ENCODE measurements around the gene KCNJ13. TPM values are rescaled to one million over a fixed set of nuclear protein-coding genes. Genes with fewer than 3 reads are reported as not detected.

Gene KCNJ13
- total RNA-seq, 4 donors from 2014 or later, result not detected

GRCh38 chr2:232757905-232758304, 18.5 kb downstream of the KCNJ13 start:
- H3K4me3 ChIP-seq, result no peak overlapping the region
- WGBS, 2 donors (ENCODE audit: low coverage in 1 of 2), result 55 to 82% methylated on average over 2 of the region's 2 CpGs
- H3K36me3 ChIP-seq, result peaks cover 0 to 27% (median 9%) of the 10 kb centered on the region in 4 donors
- H3K4me1 ChIP-seq, result no peaks in the 10 kb centered on the region
- in situ Hi-C loops (cut with MboI; ENCODE audit: low pct_ligation_motif_present in 1 of 4, low pct_unique_long_range_greater_than_20kb in 1 of 4, low sequenced_read_pairs in 3 of 4) (no loop called here), intact Hi-C loops (cut with DNase I; ENCODE audit: low total_unique reads) (no loop called here)
- no peak for TF ChIP-seq CTCF (IDR thresholded peaks at IDR 0.05)
- no peak for TF ChIP-seq EP300 (IDR thresholded peaks at IDR 0.05; ENCODE audit: low read depth)
- TF ChIP-seq POLR2A (IDR thresholded peaks at IDR 0.05), result no peak
- no peak for TF ChIP-seq POLR2AphosphoS5 (IDR thresholded peaks at IDR 0.05)
- H3K9me3 ChIP-seq, result no peaks in the 10 kb centered on the region
- no peak for DNase-seq
- no peak overlapping the region for H3K27ac ChIP-seq
- H3K27me3 ChIP-seq, result no peaks in the 10 kb centered on the region

GRCh38 chr2:232750135-232750671, 26.2 kb downstream of the KCNJ13 start:
- in situ Hi-C loops (cut with MboI; ENCODE audit: low pct_ligation_motif_present in 1 of 4, low pct_unique_long_range_greater_than_20kb in 1 of 4, low sequenced_read_pairs in 3 of 4), result no loop called here
- H3K27me3 ChIP-seq, result no peaks in the 10 kb centered on the region
- peaks cover 0 to 40% (median 18%) of the 10 kb centered on the region in 4 donors for H3K36me3 ChIP-seq
- DNase-seq, result no peak
- intact Hi-C loops (cut with DNase I; ENCODE audit: low total_unique reads), result no loop called here
- H3K4me1 ChIP-seq, result peaks cover 0 to 2% (median 1%) of the 10 kb centered on the region in 4 donors
- no peak for TF ChIP-seq EP300 (IDR thresholded peaks at IDR 0.05; ENCODE audit: low read depth)
- TF ChIP-seq POLR2AphosphoS5 (IDR thresholded peaks at IDR 0.05), result no peak
- no peak for TF ChIP-seq POLR2A (IDR thresholded peaks at IDR 0.05)
- no peak for TF ChIP-seq CTCF (IDR thresholded peaks at IDR 0.05)
- no peak overlapping the region for H3K27ac ChIP-seq
- 74 to 90% methylated on average over 3 to 4 of the region's 4 CpGs for WGBS, 2 donors (ENCODE audit: low coverage in 1 of 2)
- H3K9me3 ChIP-seq, result no peaks in the 10 kb centered on the region
- H3K4me3 ChIP-seq, result no peak overlapping the region

- TF ChIP-seq CTCF (IDR thresholded peaks at IDR 0.05) (no peak), EP300 (IDR thresholded peaks at IDR 0.05; ENCODE audit: low read depth) (no peak), POLR2AphosphoS5 (IDR thresholded peaks at IDR 0.05) (no peak), POLR2A (IDR thresholded peaks at IDR 0.05) (no peak)
- no peaks in the 10 kb centered on the region for H3K9me3 ChIP-seq
- DNase-seq, result no peak
- WGBS, 2 donors (ENCODE audit: low coverage in 1 of 2), result 86 to 88% methylated on average over 3 of the region's 3 CpGs
- H3K27ac ChIP-seq, result no peak overlapping the region
- intact Hi-C loops (cut with DNase I; ENCODE audit: low total_unique reads), result no loop called here
- peaks cover 0 to 11% (median 2%) of the 10 kb centered on the region in 4 donors for H3K4me1 ChIP-seq
- in situ Hi-C loops (cut with MboI; ENCODE audit: low pct_ligation_motif_present in 1 of 4, low pct_unique_long_range_greater_than_20kb in 1 of 4, low sequenced_read_pairs in 3 of 4), result no loop called here
- no peaks in the 10 kb centered on the region for H3K27me3 ChIP-seq
- no peak overlapping the region for H3K4me3 ChIP-seq
- H3K36me3 ChIP-seq, result peaks cover 0 to 36% (median 16%) of the 10 kb centered on the region in 4 donors
Observed at GRCh38 chr2:232749331-232749730, 27.0 kb downstream of the KCNJ13 start.

- WGBS, 2 donors (ENCODE audit: low coverage in 1 of 2), result 90 to 94% methylated on average over 2 to 3 of the region's 3 CpGs
- no peak for TF ChIP-seq POLR2A (IDR thresholded peaks at IDR 0.05)
- no peak for TF ChIP-seq POLR2AphosphoS5 (IDR thresholded peaks at IDR 0.05)
- no peak for TF ChIP-seq EP300 (IDR thresholded peaks at IDR 0.05; ENCODE audit: low read depth)
- TF ChIP-seq CTCF (IDR thresholded peaks at IDR 0.05), result no peak
- Histone ChIP-seq H3K4me3 (no peak overlapping the region), H3K4me1 (peaks cover 0 to 11% (median 2%) of the 10 kb centered on the region in 4 donors), H3K27ac (no peak overlapping the region), H3K27me3 (no peaks in the 10 kb centered on the region), H3K36me3 (peaks cover 0 to 36% (median 16%) of the 10 kb centered on the region in 4 donors), H3K9me3 (no peaks in the 10 kb centered on the region)
- in situ Hi-C loops (cut with MboI; ENCODE audit: low pct_ligation_motif_present in 1 of 4, low pct_unique_long_range_greater_than_20kb in 1 of 4, low sequenced_read_pairs in 3 of 4), result no loop called here
- intact Hi-C loops (cut with DNase I; ENCODE audit: low total_unique reads), result no loop called here
- DNase-seq, result no peak
Observed at GRCh38 chr2:232748038-232748437, 28.3 kb downstream of the KCNJ13 start.

Data from transverse colon (tissue), 4 donors.